ENCODE results near the gene OSBPL3.

Gene OSBPL3

GRCh38 chr7:24825381-24825794 is 154.6 kb downstream of the OSBPL3 start:
- TF ChIP-seq YY1 (IDR thresholded peaks at IDR 0.05; ENCODE audit: low read depth) (no peak), FOXM1 (IDR thresholded peaks at IDR 0.05; ENCODE audit: borderline replicate concordance, low read depth) (no peak), CEBPB (IDR thresholded peaks at IDR 0.05) (no peak), ZBTB7A (IDR thresholded peaks at IDR 0.05; ENCODE audit: low read depth) (no peak), TAF1 (IDR thresholded peaks at IDR 0.05; ENCODE audit: low read depth) (no peak), MAX (IDR thresholded peaks at IDR 0.05) (no peak)

GRCh38 chr7:24824896-24825295 is 155.1 kb downstream of the OSBPL3 start:
- no peak for TF ChIP-seq MAX (IDR thresholded peaks at IDR 0.05)

GRCh38 chr7:24824400-24824799 is 155.6 kb downstream of the OSBPL3 start:
- TF ChIP-seq TCF12 (IDR thresholded peaks at IDR 0.05; ENCODE audit: low read depth) (no peak), FOXM1 (IDR thresholded peaks at IDR 0.05; ENCODE audit: borderline replicate concordance, low read depth) (no peak), RAD21 (IDR thresholded peaks at IDR 0.05; ENCODE audit: low read depth) (no peak), USF1 (IDR thresholded peaks at IDR 0.05) (no peak), MAX (IDR thresholded peaks at IDR 0.05) (no peak), CREB1 (IDR thresholded peaks at IDR 0.05; ENCODE audit: low read depth) (no peak), CEBPB (IDR thresholded peaks at IDR 0.05) (no peak), ZBTB7A (IDR thresholded peaks at IDR 0.05; ENCODE audit: low read depth) (no peak), YY1 (IDR thresholded peaks at IDR 0.05; ENCODE audit: low read depth) (no peak), EP300 (IDR thresholded peaks at IDR 0.05; ENCODE audit: borderline replicate concordance) (no peak), REST (IDR thresholded peaks at IDR 0.05; ENCODE audit: low read depth) (no peak), NFIC (IDR thresholded peaks at IDR 0.05) (no peak)

- TF ChIP-seq REST (IDR thresholded peaks at IDR 0.05; ENCODE audit: low read depth) (no peak), TEAD4 (IDR thresholded peaks at IDR 0.05) (no peak), MAX (IDR thresholded peaks at IDR 0.05) (no peak), TAF1 (IDR thresholded peaks at IDR 0.05; ENCODE audit: low read depth) (no peak), TCF12 (IDR thresholded peaks at IDR 0.05; ENCODE audit: low read depth) (no peak), USF1 (IDR thresholded peaks at IDR 0.05) (no peak), EGR1 (IDR thresholded peaks at IDR 0.05) (no peak), FOXM1 (IDR thresholded peaks at IDR 0.05; ENCODE audit: borderline replicate concordance, low read depth) (no peak), CEBPB (IDR thresholded peaks at IDR 0.05) (no peak), CREB1 (IDR thresholded peaks at IDR 0.05; ENCODE audit: low read depth) (no peak), EP300 (IDR thresholded peaks at IDR 0.05; ENCODE audit: borderline replicate concordance) (no peak), NFIC (IDR thresholded peaks at IDR 0.05) (no peak), YY1 (IDR thresholded peaks at IDR 0.05; ENCODE audit: low read depth) (no peak), RAD21 (IDR thresholded peaks at IDR 0.05; ENCODE audit: low read depth) (no peak), ZBTB7A (IDR thresholded peaks at IDR 0.05; ENCODE audit: low read depth) (no peak)
Measured at GRCh38 chr7:24821754-24822054, 158.3 kb downstream of the OSBPL3 start.

GRCh38 chr7:24821045-24821753 is 158.8 kb downstream of the OSBPL3 start:
- TF ChIP-seq REST (IDR thresholded peaks at IDR 0.05; ENCODE audit: low read depth) (no peak), EGR1 (IDR thresholded peaks at IDR 0.05) (no peak), CEBPB (IDR thresholded peaks at IDR 0.05) (no peak), RAD21 (IDR thresholded peaks at IDR 0.05; ENCODE audit: low read depth) (no peak), TEAD4 (IDR thresholded peaks at IDR 0.05) (peak; percentile 53), USF1 (IDR thresholded peaks at IDR 0.05) (no peak), CREB1 (IDR thresholded peaks at IDR 0.05; ENCODE audit: low read depth) (no peak), TCF12 (IDR thresholded peaks at IDR 0.05; ENCODE audit: low read depth) (peak; percentile 72), TAF1 (IDR thresholded peaks at IDR 0.05; ENCODE audit: low read depth) (no peak), ZBTB7A (IDR thresholded peaks at IDR 0.05; ENCODE audit: low read depth) (no peak), YY1 (IDR thresholded peaks at IDR 0.05; ENCODE audit: low read depth) (no peak), EP300 (IDR thresholded peaks at IDR 0.05; ENCODE audit: borderline replicate concordance) (peak; percentile 60; the same call in 1 of the 2 replicates), FOXM1 (IDR thresholded peaks at IDR 0.05; ENCODE audit: borderline replicate concordance, low read depth) (no peak), MAX (IDR thresholded peaks at IDR 0.05) (0 out of 2 replicates have a peak, but pooled peaks have one; percentile 46)
